Left lobe of liver (tissue), 2 donors: Measurements from ENCODE around the gene EIF5AL1. TPM values are rescaled to one million over a fixed set of nuclear protein-coding genes. Genes with fewer than 3 reads are reported as not detected.
"Not testable (repeated sequence)": the region's sequence is repeated elsewhere in the genome, so short reads cannot be mapped to it uniquely, and the experiment has no call there.

Experiments
- ATAC-seq: fragments of 200-7000 bp; cut with Tn5 transposase; one replicate; pipeline ENCODE4 v1.9.1; 2020; ENCODE audit warnings: mild to moderate bottlenecking, moderate library complexity
- DNase-seq: peaks from one replicate; pipeline ENCODE4 v3.0.0-alpha.2; 2020; ENCODE audit warnings: low spot score
- total RNA-seq: library from RNA; stranded (reverse); gene quantifications from one replicate; pipeline ENCODE4 v1.2.1, GENCODE V29; 2021
- donor health status: DM: no; HTN: no; CAD: no; lungs with moderate emphysema.
- donor health status: DM: no; HTN: yes; CAD: no.

The EIF5AL1 gene
- total RNA-seq, 1 donor from 2014 or later: 0.48 TPM

DNA sequence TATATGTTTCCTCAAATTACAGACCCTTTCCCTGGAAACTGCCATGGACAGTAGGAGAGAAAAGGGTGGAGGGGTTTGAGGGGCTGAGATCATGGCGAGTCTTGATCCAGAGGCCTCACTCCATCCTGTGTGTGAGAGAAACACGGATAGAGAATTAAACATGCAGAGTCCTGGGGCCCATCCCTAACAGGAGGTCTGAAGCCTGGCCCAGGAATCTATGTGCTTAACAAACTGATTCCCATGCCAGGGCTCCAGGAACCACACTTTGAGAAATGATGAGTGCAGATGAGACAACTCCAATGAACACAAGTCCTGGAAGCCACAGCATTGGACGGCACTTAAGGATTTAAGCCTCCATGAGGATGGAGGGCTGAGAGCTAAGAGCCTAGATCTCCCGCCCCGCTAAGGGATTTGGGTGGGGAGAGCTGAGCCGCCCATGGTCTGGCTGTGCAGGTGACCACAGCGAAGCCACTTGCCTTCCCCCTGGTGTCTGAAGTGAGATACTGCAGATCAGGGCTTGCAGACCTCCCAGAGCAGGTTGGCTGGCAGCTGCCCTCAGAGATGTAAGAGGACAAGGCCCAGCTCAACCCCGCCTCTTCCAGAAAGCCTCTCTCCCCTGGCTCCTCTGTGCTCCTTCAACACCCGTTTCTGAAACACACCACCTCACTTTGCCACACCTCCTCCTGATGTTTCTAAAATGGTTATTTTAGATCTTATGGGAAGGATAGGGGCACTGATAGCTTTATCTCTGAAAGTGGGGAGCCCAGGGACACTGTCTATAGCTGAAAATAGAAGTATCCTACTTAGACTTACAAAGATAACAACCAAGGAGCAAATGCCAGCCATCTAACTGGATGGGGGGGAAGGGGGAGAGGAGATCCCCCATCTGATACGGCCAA is 24.8 kb upstream of the EIF5AL1 start:
- DNase-seq (peak; percentile 72), ATAC-seq (peak; percentile 98)

DNA sequence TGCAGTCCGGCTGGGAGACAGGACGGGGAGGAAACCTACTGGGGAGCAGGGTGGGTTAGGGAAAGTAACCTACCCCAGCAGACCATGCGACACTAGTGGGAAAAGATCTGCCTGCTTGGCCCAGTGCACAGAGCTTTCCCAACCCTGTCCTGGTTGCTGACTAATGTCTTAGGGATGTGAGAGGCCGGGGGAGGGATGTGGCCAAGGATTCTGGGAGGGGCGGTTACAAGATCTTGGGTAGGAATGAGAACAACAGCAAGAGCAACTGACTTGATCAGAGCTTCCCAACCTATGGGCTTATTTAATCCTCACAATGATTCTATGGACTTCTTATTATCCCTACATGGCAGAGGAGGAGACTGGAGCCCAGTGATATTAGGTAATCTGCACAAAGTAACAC is 24.0 kb upstream of the EIF5AL1 start:
- ATAC-seq (no peak), DNase-seq (peak; percentile 31)

DNA sequence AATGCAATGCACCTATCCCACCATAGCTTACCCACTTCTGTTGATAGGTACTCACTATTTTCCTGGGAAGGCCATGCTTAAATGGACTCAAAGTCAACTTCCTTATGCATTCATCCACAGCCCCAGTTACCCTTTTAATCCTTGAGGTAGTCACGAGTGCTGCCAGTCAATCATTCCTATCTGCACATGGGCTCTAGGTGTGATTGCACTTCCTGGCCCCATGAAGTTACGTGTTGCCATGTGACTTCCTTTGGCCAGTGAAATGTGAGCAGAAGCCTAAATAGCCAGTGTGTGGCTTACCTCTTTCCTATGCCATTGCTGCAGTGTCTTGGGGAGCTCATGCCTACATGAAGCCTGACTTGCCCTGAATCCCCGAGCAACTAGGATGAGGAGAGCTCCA is 23.5 kb upstream of the EIF5AL1 start:
- DNase-seq (no peak), ATAC-seq (no peak)

DNA sequence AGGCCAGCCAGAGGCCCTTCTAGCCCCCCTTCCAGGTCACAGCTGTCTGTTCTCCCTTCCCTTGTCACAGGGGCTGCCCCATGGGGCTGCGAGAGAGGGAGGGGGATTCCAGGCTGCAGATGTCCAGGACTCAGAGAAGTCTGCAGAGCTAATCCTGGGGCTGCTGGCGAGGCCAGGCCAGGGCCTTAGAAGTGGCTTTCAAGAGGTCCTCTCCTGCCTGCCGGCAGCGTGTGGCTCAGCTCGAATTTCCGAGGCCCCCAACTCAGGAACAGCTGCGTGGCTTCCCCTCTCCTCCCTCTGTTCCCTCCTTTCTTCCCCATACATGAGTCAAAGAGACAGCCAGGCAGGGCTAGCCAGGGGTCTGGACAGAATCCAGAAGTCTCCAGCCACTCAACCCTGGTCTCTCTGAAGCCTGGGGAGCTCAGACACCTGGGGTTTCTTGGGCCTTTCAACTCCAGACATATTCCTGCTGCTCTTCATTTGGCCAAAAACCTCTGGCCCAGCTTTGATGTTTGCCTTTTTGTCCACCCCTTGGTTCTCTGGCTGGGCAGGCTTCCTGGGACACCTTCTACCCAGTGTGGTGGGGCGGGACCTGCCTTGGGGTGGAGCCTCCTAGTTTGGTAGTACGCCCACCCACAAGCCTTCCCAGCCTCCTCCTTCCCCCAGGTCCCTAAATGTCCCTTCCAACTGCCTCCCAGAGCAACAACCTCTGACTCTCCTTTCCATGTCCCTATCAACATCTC is 21.8 kb upstream of the EIF5AL1 start:
- DNase-seq: no peak
- ATAC-seq: peak; percentile 11

DNA sequence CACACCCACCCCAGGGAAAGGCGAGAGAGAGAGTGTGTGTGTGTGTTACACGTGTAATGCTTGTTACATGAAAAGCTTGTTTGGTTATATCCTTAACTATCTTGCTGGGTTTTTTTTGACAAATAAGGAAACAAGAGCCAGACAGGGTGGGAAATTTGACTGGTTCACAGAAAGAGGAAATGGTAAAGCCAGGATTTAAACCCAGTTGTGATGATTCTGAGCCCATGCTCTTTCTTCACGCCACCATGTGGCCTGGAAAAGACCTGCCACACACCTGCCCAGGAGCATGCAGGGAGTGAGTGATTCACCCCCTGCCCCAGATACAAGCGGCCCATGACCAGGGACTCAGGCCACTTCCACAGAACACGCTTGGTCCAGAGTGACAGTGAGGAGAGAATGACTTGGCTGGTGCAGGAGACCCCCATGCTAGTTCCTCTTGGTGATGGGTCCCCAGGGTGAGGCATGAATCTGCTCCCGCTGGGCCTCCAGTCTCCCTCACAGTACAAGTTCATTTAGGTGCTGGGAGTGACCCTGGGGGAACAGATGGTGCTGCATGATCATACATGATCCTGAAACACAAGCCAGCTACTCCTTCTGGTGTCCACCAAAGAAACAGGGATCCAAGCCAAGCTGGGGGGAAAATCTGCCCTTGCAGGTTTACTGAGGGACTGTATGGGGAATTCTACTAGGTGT is 21.0 kb upstream of the EIF5AL1 start:
- ATAC-seq: peak; percentile 11
- DNase-seq: no peak

DNA sequence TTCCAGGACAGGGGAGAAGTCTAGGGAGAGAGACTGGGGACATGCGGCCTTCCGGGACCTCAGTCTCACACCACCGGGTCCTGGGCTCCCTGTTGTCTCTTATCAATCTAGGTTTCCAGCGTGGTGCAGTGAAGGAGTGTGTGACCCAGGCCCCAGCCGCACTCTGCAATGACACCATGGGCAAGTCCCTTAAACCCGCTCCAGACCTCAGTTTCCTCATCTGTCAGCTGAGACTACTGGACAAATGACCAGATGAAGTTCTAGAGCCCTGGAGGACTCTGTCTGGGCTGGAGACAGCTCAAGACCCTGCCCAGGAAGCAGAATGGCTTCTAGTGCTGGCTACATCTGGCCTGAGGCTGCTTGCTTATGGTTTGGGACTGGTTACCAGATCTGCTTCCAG is 20.1 kb upstream of the EIF5AL1 start:
- ATAC-seq (no peak), DNase-seq (no peak)

DNA sequence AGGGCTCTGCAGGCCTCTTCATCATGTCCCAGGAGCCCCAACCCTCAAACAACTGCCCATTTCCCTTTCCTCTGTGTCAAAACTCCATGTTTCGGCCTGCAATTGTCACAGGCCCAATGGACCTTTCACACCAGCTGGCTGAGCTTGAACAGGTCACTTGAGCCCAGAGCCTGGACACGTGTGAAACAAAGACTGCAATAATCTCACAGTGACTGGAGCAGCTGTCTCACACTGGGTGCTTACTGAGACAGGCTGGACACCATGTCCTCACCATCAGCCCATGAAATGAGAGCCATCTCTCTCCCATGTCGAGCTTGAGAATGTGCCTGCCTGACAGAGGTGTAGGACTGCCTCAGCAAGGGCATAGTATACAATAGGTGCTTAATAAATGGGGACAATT is 19.5 kb upstream of the EIF5AL1 start:
- no peak for DNase-seq
- ATAC-seq: no peak

DNA sequence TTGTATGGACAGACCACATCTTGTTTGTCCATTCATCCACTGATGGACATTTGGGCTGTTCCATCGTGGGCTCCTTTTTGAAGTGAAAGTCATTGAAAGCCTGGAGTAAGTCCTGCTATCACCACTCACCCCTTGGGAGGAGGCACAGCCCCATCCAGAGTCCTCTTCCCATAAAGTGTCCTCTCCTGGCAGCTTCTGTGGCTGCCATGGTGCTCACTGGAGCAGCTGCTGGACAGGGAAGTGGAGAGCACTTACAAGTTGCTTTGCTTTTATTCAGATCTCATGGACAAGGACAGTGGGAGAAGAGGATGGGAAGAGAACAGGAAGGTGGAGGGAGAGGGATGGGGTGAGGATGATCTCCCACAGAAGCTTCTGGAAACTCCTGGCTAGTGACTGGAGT is 18.5 kb upstream of the EIF5AL1 start:
- ATAC-seq (no peak), DNase-seq (no peak)

DNA sequence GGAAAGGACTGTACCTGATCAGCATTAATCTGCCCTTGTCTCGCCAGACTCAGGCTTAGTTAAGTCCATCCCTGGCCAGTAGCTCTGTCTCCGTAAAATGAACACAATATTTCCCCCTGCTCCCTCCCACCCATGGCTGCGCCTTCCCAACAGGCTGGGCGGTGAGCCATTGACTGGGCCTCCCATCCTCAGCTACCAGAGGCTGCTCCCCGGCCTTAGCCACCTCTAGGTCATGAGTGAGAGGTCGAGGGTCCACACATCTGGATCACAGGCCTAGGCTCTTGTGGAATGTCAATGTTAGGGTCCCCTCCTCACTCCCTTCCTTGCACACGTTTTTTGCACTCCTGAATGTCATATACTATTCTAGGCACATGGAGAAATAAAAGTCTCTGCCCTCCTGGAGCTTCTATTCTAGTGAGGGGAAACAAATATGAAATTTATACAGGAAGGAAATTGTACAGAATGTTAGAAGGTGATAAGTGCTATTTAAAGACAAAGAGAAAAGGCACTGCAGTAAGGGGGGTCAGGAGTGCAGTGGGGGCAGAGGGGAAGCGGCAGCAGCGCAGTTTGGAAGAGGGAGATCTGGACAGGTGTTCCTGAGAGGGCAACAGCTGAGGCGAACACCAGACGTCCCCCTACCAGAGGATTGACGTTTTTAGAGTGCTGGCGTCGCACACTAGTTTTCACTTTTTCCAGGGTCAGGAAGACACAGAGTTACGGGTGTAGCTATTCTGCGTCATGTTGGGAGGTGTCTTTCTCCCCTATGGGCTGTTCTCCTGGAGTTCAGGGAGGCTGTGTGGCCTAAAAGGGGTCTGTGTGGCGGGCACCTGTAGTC is 17.2 kb upstream of the EIF5AL1 start:
- ATAC-seq (no peak), DNase-seq (no peak)

DNA sequence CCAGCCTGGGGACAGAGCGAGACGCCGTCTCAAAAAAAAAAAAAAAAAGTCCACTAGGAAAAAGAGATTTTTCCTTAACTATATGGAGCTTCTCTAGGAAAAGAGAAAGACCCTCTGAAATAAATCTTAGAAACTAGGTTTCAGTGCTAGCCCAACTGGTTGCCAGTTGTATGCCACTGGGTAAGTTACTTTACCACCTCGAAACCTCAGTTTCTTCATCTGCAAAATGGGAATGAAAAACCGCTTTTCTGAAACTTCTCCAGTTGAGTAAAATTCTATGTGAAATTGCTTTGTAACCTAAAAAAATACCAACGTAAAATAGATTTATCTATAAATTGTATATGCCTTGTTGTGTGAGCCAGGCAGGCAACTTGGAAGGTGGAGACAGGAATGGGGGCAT is 16.5 kb upstream of the EIF5AL1 start:
- DNase-seq (no peak), ATAC-seq (no peak)

DNA sequence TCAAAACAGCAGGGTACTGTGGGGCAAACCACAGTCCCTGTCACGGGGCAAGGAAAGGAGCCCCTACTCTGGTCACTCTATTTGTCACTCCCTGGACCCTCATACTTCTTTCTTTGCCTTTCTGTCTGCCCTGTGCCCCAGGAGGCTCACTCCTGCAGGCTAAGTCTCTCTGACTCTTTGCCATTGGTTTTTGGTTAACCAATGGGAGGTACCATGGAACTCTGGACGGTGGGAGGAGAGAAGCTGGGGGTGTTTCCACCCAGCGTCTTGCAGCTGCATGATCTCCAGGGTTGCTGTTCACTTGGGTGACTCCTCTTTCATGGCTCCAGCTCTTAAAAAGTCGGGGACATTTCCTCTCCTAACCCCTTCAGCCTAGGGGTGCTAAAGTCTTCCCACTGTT is 15.4 kb upstream of the EIF5AL1 start:
- ATAC-seq (no peak), DNase-seq (no peak)

DNA sequence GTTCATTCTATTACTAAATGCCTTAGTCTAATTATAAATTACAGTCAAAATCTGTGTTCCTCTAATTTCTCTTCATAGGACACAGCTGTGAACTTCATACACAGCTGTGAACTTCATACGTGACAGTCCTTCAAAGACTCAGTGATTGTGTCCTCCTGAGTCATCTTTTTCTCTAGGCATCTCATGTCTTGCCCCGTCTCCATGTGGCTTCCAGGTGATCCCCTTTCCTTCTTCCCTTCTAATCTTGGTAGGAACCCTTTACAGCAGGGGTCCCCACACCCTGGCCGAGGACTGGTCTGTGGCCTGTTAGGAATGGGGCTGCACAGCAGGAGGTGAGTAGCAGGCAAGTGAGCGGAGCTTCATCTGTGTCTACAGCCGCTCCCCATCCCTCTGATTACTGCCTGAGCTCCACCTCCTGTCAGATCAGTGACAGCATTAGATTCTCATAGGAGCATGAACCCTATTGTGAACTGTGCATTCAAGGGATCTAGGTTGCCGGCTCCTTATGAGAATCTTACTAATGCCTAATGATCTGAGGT is 14.0 kb upstream of the EIF5AL1 start:
- ATAC-seq (no peak), DNase-seq (no peak)

DNA sequence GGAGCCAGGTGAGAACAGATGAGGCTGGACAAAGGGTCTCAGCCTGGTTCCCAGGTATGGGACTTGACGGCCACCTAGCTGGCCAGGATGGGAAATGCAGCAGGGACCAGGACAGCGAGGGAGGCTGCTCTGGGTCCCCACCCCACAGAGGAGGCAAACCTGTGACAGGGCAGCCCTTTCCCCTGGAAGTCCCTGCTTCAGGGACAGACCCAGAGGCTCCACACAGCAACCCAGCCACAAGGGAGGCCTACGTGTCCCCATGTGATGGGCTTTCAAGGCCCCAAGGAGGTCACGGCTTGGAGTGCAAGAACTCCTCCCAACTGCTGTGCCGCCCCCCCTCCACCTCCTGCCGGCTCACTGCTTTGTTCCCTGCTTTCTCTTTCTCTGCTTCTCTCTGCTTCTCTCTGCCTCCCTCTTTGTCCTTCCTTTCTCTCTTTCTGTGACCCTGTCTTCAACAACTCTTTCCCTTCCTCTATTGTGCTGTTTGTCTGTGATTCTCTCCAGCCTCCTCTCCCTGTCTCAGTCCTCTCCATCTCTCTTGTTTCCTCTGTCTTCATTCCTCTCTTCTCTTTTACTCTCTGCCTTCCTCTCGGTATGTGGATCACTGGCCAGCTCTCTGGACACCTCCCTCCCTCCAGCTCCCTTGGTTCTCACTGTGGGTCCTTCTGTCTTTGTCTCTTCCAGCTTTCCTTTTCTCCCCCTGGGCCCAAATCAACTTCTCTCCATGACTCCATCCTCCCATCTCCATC is 9.6 kb upstream of the EIF5AL1 start:
- ATAC-seq (peak; percentile 90), DNase-seq (no peak)

DNA sequence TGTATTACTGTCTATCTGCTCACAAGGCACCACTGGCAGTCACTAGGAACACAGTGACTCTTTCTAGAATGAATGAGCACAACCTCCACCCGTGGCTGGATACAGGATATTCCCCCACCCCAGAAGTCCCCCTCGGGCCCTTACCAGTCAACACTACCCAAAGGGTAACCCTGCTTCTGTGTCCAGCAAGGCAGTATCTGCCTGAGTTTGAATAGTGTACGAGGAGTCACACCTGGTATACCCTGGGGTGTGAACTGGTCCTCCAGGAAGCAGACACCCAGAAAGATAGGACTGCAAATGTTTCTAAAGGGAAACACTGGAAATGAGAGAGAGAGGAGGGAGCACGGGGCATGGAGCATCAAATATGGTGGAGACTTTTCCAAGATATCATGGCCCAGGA is 8.5 kb upstream of the EIF5AL1 start:
- DNase-seq, ATAC-seq: not testable (repeated sequence)

DNA sequence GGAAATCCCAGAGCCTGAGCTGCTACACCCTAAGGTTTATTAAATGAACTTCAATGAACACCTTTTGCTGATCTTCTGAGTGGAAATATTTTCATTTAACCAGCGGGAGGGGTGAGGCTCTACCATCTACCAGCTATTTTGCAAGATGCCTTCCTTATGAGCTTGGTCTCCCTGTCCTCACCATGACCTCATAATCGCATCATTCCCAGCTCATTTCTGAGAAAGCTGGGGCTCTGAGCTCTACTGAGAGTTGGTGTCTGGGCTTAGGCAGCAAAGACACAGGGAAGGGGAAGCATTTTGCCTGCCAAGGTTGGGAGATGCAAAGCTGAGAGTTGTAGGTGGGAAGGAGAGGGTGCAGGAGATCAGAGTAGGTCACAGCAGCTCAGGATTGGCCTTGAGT is 7.8 kb upstream of the EIF5AL1 start:
- not testable (repeated sequence) for DNase-seq, ATAC-seq

DNA sequence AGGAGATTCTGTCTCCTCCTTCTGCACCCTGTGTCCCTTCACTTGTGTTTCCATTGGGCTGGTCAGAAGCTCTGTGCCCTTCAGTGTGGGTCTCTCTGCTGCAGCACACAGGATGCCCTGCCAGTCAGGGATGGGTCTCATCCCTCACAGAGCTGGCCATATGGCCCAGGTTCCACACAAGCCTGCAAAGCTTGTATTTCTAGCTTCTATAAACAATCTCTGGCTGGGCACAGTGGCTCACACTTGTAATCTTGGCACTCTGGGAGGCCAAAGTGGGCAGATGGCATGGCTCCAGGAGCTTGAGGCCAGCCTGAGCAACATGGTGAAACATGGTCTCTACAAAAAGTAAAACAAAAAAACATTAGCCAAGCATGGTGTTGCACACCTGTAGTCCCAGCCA is 7.0 kb upstream of the EIF5AL1 start:
- DNase-seq, ATAC-seq: not testable (repeated sequence)

DNA sequence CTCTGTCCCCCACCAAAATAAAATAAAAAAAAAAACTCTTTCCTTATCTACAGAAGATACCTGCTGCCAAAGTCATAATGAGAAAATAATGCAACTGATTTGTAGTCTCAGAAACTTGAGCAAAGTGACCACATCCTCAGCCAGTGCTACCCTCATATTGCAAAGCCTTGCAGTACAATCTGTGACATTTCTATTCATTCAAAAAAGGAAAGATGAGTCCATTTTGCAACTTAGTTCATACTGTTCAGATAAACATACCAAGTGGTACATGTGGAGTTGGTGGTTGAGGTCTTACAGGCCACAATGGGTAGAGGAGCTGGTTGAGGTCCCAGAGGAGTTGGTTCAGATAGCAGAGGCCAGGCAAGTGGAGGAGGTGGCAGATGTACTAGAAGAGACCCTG is 6.5 kb upstream of the EIF5AL1 start:
- ATAC-seq (no peak), DNase-seq (no peak)

DNA sequence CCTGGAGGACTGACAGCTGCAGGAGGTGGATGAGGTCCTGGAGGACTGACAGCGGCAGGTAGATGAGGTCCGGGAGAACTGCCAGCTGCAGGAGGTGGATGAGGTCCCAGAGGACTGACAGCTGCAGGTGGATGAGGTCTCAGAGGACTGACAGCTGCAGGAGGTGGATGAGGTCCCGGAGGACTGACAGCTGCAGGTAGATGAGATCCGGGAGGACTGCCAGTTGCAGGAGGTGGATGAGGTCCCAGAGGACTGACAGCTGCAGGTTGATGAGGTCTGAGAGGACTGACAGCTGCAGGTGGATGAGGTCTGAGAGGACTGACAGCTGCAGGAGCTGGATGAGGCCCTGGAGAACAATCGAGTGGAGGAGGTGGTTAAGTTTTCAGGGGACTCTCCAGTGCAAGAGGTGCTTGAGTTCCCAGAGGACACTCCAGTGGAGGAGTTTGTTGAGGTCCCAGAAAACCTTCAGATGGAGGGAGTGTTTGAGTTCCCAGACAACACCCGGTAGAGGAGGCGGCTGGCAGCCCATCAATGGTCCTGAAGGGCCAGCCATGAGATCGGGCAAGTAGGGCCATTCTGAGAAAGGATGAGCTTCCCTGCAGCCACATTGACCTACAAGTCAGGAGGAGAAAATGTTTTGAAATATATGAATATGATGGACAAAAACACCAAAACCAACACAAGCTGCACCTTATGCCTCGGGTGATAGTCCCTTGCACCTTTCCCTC is 4.7 kb upstream of the EIF5AL1 start:
- DNase-seq: no peak

DNA sequence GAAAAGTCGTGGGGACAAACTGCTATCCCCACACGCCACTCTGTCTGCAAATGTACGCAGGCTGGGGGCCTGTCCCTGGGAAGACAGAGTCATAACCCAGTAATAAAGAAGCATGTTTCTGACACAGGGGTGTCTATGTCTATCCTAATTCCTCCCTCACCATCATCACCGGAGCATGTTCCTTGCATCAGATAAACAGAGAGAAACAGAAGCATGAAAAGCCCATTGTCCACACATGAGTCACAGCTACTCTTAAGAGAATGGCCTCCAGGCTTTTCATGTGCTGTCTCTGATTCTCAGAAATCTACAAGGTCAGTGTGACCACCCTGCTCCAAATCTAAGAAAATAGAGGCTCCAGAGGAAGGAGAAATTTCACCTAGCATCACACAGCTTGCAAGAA is 4.1 kb upstream of the EIF5AL1 start:
- not testable (repeated sequence) for DNase-seq, ATAC-seq

More for the DNA sequence above, 4.7 kb upstream of the EIF5AL1 start:
- no peak for ATAC-seq
